Fibroblast of upper back skin (primary cell): ENCODE data around the gene DDX49.
"Not testable (repeated sequence)": the region's sequence is repeated elsewhere in the genome, so short reads cannot be mapped to it uniquely, and the experiment has no call there.

ENCODE experiments used
- DNase-seq: peaks from one replicate; pipeline ENCODE4 v3.0.0-alpha.2; 2013

DDX49 gene

DNA sequence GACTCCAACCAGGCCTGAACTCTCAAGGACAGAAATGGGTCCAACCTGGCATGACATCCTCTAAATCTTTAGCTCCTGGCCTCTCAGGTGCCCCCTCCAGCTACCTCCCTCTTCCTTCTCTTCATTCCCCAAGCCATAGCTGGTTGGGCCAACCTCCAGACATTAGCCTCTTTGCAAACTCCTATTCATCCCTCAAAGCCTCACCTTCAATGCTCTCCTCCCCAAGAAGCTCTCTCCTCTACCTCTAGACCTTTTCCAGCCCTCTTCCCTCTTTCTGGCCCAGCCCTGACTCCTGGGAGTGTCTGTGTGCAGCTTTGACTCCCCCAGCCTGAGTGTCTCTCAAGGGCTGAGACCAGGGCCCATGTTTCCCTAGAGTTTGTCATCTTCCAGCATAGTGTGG, 26.8 kb downstream of the DDX49 start:
- no peak for DNase-seq

DNA sequence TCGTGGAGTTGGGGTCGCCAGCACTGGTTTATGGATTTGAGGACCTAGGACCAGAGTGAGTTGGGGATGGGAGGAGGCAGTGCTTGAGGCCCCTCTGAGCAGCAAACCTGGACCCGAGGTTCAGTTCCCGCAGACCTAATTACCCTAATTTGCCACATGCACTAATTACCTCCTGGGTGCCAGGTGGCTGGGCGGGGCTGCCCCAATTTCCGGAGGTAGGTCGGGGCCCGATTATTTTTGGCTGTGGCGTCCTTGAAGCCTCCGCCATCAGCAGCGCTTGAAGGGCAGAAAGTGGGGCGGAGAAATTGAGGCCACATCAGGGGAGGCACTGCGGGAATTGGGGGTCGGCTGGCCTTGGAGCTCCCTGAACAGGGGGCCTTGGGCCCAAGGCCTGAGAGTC, 27.4 kb downstream of the DDX49 start:
- DNase-seq, result no peak

DNA sequence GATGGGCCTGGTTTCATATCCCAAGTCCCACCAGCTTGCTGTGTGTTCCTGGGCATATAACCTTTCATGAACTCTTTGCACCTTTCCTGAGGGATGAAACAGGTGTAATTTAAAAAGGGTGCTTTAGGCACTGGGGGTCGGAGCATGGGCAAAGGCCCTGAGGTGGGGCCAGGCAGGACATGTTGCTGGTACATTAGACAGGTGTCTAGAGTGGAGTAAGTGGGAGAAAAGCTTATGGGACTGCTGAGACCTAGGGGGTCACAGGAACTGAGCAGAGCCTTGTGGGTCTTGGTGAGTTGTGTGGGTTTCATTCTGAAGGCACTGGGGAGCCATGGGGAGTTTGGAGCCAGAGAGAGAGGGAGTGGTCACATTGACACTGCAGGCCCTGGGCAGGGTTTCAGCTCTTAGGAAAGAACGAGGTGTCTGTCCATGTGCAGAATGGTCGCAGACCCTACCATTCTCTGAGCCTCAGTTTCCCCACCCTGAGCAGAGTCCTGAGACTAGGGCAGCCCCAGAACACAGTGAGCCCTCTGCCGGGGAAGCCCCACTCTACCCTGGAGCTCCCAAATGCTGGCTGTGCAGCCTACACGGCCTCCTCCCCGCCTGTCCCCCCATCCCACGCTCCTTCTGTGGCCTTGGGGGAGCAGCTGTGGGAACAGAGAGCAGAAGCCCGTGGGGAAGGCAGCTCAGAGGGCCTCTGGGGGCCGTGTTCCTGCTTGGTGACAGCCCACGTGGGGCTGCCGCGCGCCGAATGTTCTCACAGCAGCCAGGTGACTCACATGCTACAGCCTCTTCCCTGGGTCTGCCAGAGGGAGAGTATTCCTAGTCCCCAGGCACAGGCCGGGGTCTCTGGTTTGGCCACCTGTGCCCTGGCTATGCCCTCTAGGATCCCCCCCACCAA, 28.8 kb downstream of the DDX49 start:
- DNase-seq, result no peak

DNA sequence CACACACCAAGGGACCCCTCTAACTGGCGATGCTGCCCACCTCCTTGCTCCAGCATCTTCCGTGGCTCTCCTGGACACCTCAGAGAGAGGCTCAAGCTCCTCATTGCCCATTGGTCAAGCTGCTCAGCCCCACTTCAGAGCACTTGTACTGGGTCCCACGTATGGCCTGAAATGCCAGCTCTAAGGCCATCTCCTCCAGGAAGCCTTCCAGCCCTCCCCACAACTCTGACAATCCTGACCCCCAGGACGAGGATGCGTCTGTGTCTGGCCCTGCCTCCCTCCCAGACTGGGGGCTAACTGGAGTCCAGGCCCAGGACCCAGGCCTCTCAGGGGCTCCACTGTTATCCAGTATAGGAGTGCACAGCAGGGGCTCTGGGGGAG, 29.5 kb downstream of the DDX49 start:
- no peak for DNase-seq

DNA sequence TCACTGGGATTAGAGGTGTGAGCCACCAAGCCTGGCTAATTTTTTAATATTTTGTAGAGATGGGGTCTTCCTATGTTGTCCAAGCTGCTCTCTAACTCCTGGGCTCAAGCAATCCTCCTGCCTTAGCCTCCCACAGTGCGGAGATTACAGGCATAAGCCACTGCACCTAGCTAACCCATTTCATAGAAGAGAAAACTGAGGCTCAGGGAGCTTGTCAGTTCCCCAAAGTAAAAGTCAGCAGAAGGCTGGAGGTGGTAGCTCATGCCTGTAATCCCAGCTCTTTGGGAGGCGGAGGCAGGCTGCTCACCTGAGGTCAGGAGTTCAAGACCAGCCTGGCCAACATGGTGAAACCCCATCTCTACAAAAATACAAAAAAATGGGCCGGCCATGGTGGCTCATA, 30.3 kb downstream of the DDX49 start:
- no peak for DNase-seq

DNA sequence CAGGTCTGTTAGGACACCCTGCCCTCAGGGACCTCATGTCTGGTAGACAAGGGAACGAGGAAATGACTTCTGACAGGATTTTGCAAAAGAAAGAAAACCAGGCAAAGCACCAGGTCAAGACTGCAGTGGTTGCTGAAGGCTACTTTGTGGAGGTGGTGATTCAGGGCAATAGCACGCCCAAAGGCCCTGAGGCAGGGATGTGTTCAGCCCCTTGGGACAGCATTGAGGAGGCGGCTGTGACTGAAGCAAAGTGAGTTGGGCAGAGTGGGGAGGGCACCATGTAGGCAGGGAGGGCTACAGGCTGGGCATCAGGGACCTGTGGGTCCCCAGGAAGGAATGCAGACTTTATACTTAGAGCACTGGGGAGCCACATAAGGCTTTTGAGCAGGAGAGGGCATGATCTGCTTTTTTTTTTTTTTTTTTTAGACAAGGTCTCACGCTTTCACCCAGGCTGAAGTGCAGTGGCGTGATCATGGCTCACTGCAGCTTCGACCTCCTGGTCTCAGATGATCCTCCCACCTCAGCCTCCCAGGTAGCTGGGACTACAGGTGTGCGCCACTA, 32.3 kb downstream of the DDX49 start:
- no peak for DNase-seq

GRCh38 chr19:18952364-18953003, 33.0 kb downstream of the DDX49 start:
- DNase-seq, result not testable (repeated sequence)

DNA sequence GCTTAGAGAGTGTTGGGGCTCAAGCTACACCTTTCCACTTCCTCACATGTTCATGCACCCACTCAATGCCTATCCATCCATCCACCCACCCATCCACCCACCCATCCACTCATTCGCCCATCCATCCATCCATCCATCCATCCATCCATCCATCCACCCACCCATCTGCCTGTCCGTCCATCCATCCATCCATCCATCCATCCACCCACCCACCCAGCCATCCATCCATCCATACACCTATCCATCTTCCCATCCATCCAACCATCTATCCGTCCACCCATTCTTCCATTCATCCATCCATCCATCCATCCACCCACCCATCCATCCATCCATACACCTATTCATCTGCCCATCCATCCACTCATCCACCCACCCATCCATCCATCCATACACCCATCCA, 34.6 kb downstream of the DDX49 start:
- DNase-seq, result no peak

DNA sequence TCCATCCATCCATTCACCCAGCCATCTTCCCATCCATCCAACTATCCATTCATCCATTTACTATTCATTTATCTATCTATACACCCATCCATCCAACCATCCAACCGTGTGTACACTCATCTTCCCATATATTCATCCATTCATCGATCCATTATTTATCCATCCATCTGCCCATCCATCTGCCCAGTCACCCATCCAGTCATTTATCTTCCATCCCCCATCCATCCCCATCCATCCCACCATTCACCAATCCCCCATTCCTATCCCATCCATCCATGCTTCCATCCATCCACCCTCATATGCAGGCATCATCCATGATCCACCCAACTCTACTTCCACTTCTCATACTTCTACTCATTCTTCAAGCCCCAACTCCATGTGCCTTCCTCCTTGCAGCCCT, 35.5 kb downstream of the DDX49 start:
- DNase-seq, result no peak

DNA sequence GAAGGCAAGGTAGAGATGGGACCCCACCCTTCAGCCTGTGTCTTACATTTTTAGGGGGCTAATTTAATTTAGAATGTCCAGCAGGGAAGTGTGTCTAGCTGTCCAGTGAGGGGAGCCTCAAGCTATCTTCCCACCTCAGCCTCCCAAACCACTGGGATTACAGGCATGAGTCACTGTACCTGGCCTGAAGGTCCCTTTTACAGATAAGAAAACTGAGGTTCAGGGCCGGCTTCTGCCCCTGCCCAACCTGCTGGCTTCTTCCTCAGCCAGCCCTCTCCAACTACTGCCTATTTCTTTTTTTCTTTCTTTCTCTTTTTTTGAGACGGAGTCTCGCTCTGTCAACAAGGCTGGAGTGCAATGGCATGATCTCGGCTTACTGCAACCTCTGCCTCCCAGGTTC, 40.9 kb downstream of the DDX49 start:
- DNase-seq, result no peak

DNA sequence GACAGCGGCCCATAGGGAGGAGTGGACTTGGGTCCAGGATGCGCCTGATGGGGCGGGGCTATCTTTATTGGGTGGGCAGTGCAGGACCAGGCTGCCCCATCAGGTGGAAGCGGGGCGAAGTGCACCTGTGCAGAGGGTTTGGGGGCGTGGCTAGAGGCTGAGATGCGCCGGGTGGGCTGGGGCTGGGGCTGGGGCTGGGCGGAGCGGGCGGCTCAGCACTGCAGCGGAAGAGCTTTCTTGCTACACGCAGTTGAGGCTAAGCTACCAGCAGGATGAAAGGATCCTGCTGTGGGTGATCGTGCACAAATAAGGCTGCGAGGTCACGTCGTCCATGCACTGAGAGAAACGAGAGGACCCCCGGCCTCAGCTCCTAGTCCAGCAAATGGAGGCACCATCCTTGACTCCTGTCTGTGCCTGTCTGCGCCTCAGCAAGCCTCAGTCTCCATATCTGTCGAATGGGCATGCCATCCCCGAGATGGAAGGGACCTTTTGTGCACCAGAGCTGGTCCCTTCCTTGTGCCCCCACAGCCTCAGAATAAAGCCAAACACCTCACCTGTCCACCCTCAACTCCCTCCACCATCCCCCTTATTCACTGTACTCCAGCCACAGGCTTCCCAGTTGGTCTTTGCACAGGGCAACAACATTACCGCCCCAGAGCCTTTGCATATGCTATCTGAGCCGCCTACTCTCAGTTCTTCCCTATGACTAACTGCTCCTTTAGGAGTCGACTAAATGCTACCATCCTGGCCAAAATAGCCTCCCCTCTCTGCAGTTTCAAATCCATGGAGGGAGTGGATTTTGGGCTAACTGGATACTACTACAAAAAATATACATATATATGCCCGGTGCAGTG, 42.5 kb downstream of the DDX49 start:
- DNase-seq, result no peak

- DNase-seq, result no peak
Observed at GRCh38 chr19:18964121-18964520, 44.6 kb downstream of the DDX49 start.

DNA sequence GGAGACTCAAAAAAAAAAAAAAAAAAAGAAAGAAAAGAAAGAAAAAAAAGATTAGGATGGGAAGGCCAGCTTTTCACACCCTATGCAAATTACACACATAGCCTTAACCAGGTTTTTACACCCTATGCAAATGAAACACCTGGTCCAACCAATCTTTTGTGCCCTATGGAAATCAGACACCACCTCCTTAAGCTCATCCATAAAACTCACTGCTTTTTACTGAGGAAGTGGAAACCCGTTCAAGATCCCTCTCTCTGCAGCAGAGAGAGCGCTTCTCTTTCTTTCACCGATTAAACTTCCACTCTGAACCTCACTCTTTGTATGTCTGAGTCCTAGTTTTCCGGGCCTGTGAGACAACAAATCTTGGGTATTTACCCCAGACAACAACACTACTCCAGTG, 46.8 kb downstream of the DDX49 start:
- no peak for DNase-seq

GRCh38 chr19:18967358-18968146, 48.0 kb downstream of the DDX49 start:
- DNase-seq, result peak; percentile 61

GRCh38 chr19:18969931-18970659, 50.6 kb downstream of the DDX49 start:
- DNase-seq, result peak; percentile 47

GRCh38 chr19:18972301-18972811, 52.8 kb downstream of the DDX49 start:
- no peak for DNase-seq

DNA sequence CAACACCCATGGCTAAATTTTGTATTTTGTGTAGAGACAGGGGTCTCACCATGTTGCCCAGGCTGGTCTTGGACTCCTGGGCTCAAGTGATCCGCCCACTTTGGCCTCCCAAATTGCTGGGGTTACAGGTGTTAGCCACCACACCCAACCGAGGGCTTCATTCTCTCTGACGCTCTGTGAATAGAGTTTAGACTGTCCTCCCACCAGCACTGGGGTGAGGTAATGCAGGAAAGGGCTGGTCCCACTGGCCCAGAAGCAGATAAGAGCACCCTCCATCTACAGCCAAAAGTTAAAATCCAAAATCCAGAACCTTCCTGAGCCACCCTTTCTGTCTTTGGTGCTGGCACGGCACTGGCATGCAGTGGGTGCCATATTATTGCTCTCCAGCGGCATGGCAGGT, 53.3 kb downstream of the DDX49 start:
- no peak for DNase-seq

DNA sequence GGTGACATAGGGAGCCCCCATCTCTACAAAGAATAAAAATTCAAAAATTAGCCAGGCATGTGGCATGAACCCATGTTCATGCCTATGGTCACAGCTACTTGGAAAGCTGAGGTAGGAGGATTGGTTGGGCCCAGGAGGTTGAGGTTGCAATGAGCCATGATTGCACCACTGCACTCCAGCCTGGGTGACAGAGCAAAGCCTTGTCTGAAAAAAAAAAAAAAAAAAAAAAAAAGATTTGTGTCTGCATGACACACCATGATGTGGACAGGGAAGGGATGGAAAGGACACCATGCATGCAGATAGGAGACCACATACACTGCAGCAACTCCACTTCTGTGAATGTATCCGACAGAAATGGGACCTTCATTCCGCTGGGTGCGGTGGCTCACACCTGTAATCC, 55.5 kb downstream of the DDX49 start:
- no peak for DNase-seq

- DNase-seq, result peak; percentile 23
Observed at GRCh38 chr19:18975869-18976268, 56.4 kb downstream of the DDX49 start.
